ENCODE results near the gene PKDREJ.
"Not testable (repeated sequence)": the region's sequence is repeated elsewhere in the genome, so short reads cannot be mapped to it uniquely, and the experiment has no call there.

Gene PKDREJ, protein sequence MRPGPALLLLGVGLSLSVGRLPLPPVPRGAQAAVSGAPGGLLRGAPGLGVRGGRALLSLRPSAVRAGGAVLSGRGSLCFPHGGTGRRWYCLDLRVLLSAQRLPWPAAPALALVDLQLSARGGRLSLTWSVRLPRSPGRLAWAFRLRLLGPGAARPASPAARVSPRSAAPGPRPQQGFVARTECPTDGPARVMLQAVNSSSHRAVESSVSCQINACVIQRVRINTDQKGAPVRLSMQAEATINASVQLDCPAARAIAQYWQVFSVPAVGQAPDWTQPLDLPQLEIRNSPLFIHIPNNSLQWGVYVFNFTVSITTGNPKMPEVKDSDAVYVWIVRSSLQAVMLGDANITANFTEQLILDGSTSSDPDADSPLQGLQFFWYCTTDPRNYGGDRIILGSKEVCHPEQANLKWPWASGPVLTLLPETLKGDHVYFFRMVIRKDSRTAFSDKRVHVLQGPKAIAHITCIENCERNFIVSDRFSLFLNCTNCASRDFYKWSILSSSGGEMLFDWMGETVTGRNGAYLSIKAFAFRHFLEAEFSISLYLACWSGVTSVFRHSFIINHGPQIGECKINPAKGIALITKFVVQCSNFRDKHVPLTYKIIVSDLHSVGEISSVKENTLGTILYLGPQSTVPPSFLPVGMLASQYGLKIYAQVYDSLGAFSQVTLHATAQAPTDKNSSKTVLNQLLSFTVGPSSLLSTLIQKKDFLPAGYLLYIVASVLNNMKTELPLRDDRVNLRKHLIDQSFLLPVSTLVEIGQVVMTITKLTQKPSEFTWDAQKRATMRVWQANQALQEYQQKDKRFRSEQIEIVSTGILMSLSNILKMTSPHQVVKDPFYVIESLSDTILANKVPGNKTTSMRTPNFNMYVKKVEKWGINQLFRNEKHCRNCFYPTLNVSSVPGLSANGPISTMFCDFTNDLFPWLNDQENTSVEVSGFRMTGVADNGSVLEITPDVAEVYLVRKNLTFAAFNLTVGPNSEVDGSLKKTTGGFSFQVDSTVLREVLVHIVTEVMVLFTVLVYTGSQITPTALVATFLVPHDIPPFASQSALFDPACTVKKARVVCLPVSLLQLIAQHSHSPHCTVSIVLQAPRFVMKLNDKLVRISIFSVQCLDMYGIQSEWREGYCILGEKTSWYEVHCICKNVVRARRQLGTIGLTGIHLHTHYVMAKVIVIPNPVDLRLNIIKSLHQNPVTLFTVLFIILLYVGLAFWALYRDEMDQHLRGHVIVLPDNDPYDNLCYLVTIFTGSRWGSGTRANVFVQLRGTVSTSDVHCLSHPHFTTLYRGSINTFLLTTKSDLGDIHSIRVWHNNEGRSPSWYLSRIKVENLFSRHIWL (N-terminal part only)

GRCh38 chr22:46263216-46263590 is at the start of gene PKDREJ:
Gene PKDREJ (minus strand): TSS chr22:46263343. CDS start chr22:46263322, 21 bp downstream.
- no peak for DNase-seq

DNA sequence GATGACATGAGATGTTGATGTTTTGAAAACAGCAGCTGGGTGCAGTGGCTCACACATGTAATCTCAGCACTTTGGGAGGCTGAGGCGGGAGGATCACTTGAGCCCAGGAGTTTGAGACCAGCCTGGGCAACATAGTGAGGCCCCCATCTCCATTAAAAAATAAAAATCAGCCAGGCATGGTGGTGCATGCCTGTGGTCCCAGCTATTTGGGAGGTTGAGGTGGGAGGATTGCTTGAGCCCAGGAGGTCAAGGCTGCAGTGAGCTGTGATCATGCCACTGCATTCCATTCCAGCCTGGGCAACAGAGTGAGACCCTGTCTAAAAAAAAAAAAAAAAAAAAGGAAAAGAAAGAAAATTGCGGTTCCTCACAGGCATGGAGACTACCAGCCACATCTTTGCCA is 49.7 kb upstream of the PKDREJ start:
- DNase-seq, result not testable (repeated sequence)

DNA sequence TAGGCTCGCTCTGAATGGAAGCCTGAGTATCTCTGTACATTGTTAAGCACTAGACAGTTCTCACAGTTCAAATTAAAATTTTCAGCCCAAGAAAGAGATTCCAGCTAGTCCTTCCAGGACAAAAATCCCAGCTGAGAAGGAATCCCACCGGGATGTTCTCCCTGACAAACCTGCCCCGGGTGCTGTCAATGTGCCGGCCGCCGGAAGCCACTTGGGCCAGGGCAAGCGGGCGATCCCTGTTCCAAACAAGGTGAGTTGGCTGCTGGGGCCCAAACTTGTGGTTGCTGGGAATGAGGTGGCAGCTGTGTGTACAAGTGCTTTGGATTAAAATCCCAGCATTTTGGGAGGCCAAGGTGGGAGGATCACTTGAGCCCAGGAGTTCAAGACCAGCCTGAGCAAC is 48.9 kb upstream of the PKDREJ start:
- no peak for DNase-seq

DNA sequence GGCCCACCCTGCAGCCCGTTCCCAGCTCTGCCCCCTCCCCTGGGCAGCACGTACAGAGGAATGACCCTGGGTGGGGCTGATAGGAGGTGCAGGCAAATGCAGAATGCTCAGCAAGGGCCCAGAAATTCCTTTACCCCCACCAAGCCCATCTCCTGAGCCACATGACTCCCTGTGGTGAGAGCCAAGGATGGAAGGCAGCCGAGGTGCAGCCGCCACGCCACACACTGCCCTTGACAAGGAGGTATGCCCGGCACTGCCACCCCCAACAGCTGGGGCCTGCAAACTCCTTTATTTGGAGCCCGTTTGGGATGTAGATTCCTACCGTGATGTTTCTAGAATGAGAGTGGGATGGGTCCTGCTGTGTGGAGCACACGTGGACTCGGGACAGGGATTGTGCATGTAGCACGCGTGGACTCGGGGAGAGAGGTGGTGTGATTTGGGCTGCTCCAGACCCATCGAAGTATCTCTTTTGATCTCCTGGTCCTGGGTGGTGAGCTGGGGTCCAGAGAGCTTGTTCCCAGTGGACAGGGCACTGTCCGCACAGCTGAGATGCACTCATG is 46.5 kb upstream of the PKDREJ start:
- DNase-seq, result no peak

DNA sequence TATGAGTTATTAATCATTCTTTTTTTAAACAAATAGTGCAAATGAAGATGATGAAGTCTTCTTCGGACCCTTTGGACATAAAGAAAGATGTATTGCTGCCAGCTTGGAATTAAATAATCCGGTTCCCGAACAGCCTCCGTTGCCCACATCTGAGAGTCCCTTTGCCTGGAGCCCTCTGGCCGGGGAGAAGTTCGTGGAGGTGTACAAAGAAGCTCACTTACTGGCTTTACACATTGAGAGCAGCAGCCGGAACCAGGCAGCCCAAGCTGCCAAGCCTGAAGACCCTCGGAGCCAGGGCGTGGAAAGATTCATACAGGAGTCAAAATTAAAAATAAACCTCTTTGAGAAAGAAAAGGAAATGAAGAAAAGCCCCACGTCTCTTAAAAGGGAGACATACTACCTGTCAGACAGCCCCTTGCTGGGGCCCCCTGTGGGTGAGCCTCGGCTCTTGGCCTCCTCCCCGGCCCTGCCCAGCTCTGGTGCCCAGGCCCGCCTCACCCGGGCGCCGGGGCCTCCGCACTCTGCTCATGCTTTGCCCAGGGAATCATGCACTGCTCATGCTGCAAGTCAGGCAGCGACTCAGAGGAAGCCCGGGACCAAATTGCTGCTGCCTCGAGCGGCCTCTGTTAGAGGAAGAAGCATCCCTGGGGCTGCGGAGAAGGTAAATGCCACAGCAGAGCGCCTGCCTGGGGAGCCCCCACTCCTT is 45.3 kb upstream of the PKDREJ start:
- no peak for DNase-seq

GRCh38 chr22:46303347-46303965 is 40.3 kb upstream of the PKDREJ start:
- DNase-seq, result no peak

GRCh38 chr22:46300491-46300890 is 37.3 kb upstream of the PKDREJ start:
- DNase-seq, result no peak

DNA sequence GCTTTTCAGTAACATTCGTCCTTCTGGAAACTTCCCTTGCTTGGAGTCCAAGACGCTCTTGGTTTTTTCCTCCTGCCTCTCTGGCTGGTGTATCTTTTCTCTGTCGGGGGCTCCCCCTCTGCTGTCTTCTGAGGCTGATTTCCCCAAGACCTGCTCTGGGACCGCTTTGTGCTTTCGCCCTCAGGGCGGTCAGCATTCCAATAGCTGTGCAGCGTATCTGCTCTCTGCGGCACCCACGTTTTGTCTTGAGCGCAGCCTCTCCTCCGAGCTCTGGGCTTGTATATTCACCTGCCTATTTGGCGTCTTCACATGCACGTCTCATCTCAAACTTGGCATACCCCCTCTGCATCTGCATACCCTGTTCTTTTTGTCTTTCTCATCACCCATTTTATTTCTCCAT is 36.0 kb upstream of the PKDREJ start:
- DNase-seq, result no peak

GRCh38 chr22:46297151-46297812 is 34.1 kb upstream of the PKDREJ start:
- no peak for DNase-seq

DNA sequence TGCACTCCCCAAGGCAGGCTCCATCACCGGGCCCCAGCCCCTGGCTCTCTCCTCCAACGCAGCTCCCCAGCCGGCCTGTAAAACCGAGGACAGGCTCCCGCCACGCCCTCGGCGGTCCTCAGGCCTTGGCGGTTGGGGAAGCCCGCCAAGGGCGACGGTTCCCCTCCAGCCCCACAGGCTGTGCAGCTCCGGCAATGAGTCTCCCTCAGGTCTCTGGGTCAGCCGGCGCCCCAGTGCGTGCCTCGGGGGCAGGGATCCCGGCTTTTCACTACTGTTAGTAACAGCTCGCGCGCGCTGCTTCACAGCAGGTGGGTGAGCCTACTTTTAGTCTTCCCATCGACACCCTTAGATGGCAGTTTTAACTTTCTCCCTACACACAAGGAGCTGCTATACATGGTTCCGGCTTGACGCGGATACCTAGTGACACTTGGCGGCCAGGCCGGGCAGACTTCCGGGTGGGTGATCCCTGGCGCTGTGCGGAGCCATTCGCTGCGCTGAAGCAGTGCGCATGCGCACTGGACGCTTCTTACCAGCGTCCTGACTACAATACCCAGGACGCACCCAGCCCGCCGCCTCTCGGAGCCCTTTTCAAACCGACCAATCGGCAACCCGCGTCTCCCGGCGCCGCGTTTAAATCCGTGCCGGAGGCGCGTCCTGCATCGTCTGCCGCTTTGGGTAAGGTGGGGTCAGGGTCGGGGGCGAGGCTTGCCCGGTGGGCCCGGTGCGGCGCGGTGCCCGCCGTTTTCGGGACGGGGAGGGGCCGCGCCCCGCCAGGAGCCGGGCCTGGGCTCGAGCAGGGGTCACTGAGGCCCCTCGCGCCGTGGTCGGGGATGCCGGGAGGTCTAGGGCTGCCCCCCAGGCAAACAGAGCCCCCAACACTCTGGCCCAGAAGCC is 33.4 kb upstream of the PKDREJ start, which contains the start of gene GTSE1:
TSS of gene GTSE1 (plus strand) at position 614 of the 894 bp plus-strand sequence. CDS start 531 bp downstream, outside the sequence.
- DNase-seq, result peak; percentile 98

DNA sequence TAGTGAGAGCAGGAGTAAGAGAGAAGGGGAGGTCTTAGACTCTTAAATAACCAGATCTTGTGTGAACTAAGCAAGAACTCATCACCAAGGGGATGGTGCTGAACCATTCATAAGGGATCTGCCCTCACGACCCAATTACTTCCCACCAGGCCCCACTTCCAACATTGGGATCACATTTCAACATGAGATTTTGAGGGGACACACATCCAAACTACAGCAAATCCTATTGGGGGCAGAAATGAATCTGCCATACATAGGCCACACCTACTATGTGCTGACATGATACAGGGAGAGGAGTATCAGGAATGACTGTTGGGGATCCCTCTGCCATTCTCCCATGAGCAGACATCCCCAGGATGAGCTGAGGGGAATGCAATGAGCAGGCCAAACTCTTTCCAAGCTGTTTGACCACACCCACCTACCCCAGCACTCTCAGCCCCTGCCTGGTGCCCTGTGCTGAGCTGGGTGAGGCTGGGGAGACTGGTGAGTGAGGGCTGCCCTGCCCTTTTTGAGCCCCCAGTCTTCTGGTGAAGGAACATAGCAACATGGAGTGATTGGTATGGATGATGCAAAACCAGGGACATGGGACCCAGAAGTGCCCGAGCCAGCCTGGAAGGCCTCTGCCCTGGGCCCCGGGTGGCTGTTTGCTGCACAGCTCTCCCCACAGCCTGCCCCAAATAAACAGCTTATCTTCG is 32.3 kb upstream of the PKDREJ start:
- no peak for DNase-seq

DNA sequence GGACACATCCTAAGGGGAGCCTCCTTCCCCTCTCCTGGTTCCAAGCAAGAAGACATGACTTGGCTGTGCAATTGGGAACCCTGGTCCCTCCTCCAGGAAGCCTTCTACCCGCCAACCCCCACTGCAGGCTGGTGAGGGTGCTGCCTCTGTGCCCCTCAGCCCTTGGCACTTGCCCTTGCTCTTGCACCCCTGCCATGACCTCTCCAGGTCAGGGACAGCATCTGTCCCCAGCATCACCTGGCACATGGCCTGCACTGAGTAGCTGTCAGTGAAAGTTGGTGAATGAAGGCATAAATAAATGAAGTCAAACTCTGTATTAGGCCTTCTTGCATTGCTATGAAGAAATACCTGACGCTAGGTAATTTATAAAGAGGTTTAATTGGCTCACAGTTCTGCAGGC is 31.6 kb upstream of the PKDREJ start:
- no peak for DNase-seq

DNA sequence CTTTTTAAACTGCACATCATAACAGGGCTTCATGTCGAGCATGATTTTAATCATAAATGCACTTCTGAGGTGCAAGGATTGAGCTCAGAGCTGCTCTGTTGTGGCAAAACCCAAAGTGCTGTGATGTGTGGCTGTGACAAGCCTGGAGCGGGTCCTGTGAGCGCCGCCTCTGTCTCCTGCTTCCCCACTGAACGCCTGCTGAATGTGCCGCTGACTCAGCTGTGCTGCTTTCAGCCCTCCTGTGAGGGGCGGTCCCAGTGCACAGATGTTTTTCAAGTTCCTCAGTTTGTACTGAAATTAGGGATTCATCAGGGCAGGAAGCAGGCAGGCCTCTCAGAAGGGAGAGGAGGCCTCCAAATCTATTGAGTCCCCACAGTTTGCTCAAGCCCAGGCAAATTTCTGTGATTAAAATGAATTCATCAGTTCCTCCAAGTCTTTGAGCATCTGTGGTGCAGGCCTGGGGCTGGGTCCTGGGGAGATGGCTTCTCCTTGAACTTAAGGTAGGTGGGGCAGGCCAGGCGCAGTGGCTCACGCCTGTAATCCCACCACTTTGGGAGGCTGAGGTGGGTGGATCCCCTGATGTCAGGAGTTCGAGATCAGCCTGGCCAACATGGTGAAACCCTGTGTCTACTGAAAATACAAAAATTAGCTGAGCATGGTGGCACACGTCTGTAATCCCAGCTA is 30.6 kb upstream of the PKDREJ start:
- peak; percentile 22 for DNase-seq

GRCh38 chr22:46292732-46293131 is 29.6 kb upstream of the PKDREJ start:
- no peak for DNase-seq

DNA sequence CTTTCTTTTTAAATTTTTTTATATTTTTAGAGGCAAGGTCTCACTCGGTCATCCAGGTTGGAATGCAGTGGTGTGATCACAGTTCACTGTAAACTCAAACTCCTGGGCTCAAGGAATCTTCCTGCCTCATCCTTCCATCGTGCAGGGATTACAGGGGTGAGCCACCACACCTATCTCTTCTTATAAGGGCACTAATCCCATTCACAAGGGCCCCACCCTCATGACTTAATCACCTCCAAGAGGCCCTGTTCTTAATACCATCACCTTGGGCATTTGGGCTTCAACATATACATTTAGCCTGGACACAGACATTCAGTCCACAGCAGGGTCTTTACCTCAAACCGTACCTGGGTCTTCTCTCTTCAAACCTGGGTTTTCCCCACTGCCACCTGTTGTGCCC is 29.0 kb upstream of the PKDREJ start:
- no peak for DNase-seq

GRCh38 chr22:46290843-46291785 is 28.0 kb upstream of the PKDREJ start:
- no peak for DNase-seq

DNA sequence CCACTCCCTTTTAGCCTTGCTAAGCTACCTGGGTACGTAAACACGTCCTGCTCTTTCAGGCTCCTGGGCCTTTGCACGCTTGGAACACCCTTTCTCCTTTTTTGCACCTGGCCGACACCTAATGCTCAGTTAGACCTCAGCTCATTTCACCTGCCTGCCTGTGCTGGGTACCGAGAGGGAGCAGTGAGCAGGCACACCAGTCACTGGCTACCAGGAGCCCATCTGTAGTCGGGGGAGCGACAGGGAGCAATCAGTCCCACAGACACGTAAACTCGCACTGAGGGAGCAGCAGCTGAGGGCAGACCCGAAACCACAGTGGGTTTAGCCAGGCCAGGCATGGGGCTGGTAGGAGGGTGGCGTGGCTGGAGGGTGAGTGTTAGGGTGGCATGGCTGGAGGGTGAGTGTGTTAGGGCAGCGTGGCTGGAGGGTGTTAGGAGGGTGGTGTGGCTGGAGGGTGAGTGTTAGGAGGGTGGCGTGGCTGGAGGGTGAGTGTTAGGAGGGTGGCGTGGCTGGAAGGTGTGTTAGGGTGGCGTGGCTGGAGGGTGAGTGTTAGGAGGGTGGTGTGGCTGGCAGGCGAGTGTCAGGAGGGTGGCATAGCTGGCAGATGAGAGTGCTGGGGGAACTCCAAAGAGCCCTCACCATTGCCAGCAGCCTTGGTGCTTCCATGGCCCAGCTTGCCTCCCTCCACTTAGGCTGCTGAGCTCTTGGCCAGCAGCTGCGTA is 27.1 kb upstream of the PKDREJ start:
- DNase-seq, result no peak
